SK-N-SH (cell line): ENCODE results near the gene FSIP2. TPM values are rescaled to one million over a fixed set of nuclear protein-coding genes. Genes with fewer than 3 reads are reported as not detected.

Source experiments
- CTCF ChIA-PET: fragments of 300-600, 350-600 bp; formaldehyde crosslinking; extraction: SDS; loops from one replicate; lab custom pipeline; 2021; lab: Yijun Ruan, JAX
- POLR2A ChIA-PET: fragments of 350-600 bp; sonication (Branson Sonifier 250); formaldehyde crosslinking; extraction: SDS; loops from one replicate; lab custom pipeline; 2020; ENCODE audit warnings: antibody characterized with exemption, inconsistent platforms; lab: Yijun Ruan, JAX
- DNase-seq: peaks from one replicate; pipeline ENCODE4 v3.0.0; 2012
- H2AFZ ChIP-seq: fragments of 200-600 bp; sonication (generic); 2 replicates; pipeline ENCODE4 v1.8.1; 2016; ENCODE audit warnings: antibody characterized with exemption, mild to moderate bottlenecking, low read depth
- H3F3A ChIP-seq: fragments of 200-600 bp; sonication (generic); replicated peaks from 2 replicates; pipeline ENCODE3; 2016; ENCODE audit warnings: antibody characterized with exemption, mild to moderate bottlenecking; ENCODE audit not compliant: insufficient read depth
- H3K27ac ChIP-seq, 2 experiments: fragments of 200-500 bp in 1 of 2; fragments of 200-600 bp in 1 of 2; sonication (Bioruptor generic) in 1 of 2; sonication (generic), shearing (Covaris generic) in 1 of 2; 2 replicates each; pipeline versions ENCODE4 v1.5.1 to v1.6.1; 2014 to 2016; ENCODE audit warnings: low read depth in 2 of 2, inconsistent platforms in 1 of 2, low read length in 1 of 2, mild to moderate bottlenecking in 1 of 2, mixed read lengths in 1 of 2
- H3K27me3 ChIP-seq: fragments of 200-600 bp; sonication (generic), shearing (Covaris generic); 2 replicates; pipeline ENCODE4 v1.6.1; 2016; ENCODE audit warnings: mixed run types; ENCODE audit not compliant: insufficient read depth
- H3K36me3 ChIP-seq, 2 experiments: fragments of 200-500 bp in 1 of 2; fragments of 200-600 bp in 1 of 2; sonication (Bioruptor generic) in 1 of 2; sonication (generic) in 1 of 2; replicated peaks in 1 of 2; 2 replicates each; pipeline versions ENCODE3 to v1.5.1; 2014 to 2016; ENCODE audit warnings: low read length in 1 of 2, mild to moderate bottlenecking in 1 of 2; ENCODE audit not compliant: insufficient read depth in 2 of 2, control insufficient read depth in 1 of 2
- H3K4me1 ChIP-seq, 2 experiments: fragments of 200-500 bp in 1 of 2; fragments of 200-600 bp in 1 of 2; sonication (Bioruptor generic) in 1 of 2; sonication (generic), shearing (Covaris generic) in 1 of 2; 2 replicates each; pipeline versions ENCODE4 v1.5.1 to v1.6.1; 2014 to 2016; ENCODE audit warnings: low read depth in 1 of 2, low read length in 1 of 2, mixed run types in 1 of 2; ENCODE audit not compliant: insufficient read depth in 2 of 2, control insufficient read depth in 1 of 2
- H3K4me2 ChIP-seq: fragments of 200-600 bp; sonication (generic), shearing (Covaris generic); 2 replicates; pipeline ENCODE4 v1.6.1; 2017; ENCODE audit warnings: mixed run types
- H3K4me3 ChIP-seq, 2 experiments: fragments of 200-500 bp in 1 of 2; fragments of 200-600 bp in 1 of 2; sonication (Bioruptor generic) in 1 of 2; sonication (generic), shearing (Covaris generic) in 1 of 2; 2 replicates each; pipeline versions ENCODE4 v1.5.1 to v1.8.1; 2014 to 2016; ENCODE audit warnings: low read depth in 2 of 2, inconsistent platforms in 1 of 2, low read length in 1 of 2, mild to moderate bottlenecking in 1 of 2, mixed read lengths in 1 of 2, moderate library complexity in 1 of 2
- H3K79me2 ChIP-seq: fragments of 200-600 bp; sonication (generic); 2 replicates; pipeline ENCODE4 v1.8.1; 2017; ENCODE audit warnings: mild to moderate bottlenecking; ENCODE audit not compliant: insufficient read depth
- H3K9ac ChIP-seq: fragments of 200-600 bp; sonication (generic); 2 replicates; pipeline ENCODE4 v1.6.1; 2017; ENCODE audit warnings: mixed run types
- H3K9me2 ChIP-seq: fragments of 200-600 bp; sonication (generic); 2 replicates; pipeline ENCODE4 v1.6.1; 2017; ENCODE audit warnings: mixed run types
- H3K9me3 ChIP-seq: fragments of 200-600 bp; sonication (generic); 2 replicates; pipeline ENCODE4 v1.6.1; 2017; ENCODE audit warnings: mixed run types, mild to moderate bottlenecking, moderate library complexity
- H4K20me1 ChIP-seq: fragments of 200-600 bp; sonication (generic); 2 replicates; pipeline ENCODE4 v1.6.1; 2017; ENCODE audit warnings: mild to moderate bottlenecking, mixed run types; ENCODE audit not compliant: insufficient read depth
- ELF1 ChIP-seq: IDR thresholded peaks from 2 replicates; pipeline ENCODE4 v1.4.0; 2012
- EP300 ChIP-seq, 2 experiments: IDR thresholded peaks; 2 replicates each; pipeline versions ENCODE4 v1.4.0 to v1.6.1; 2012; ENCODE audit warnings: borderline replicate concordance in 1 of 2, low read depth in 1 of 2, low read length in 1 of 2
- FOSL2 ChIP-seq: IDR thresholded peaks from 2 replicates; pipeline ENCODE4 v1.4.0; 2012; ENCODE audit warnings: low read depth, mild to moderate bottlenecking, moderate library complexity, borderline replicate concordance
- FOXJ3 ChIP-seq: sonication (generic); formaldehyde crosslinking; IDR thresholded peaks from 2 replicates; pipeline ENCODE4 v1.5.1; 2020; ENCODE audit warnings: mild to moderate bottlenecking, missing genetic modification reagents
- JUND ChIP-seq: IDR thresholded peaks from 2 replicates; pipeline ENCODE4 v1.4.0; 2012
- MXI1 ChIP-seq: IDR thresholded peaks from 2 replicates; pipeline ENCODE4 v1.6.1; 2012; ENCODE audit warnings: mild to moderate bottlenecking, low read depth, low read length, improper control_type of control experiment
- NFIC ChIP-seq: IDR thresholded peaks from 2 replicates; pipeline ENCODE4 v1.4.0; 2012; ENCODE audit warnings: borderline replicate concordance
- NRF1 ChIP-seq: IDR thresholded peaks from 2 replicates; pipeline ENCODE4 v1.6.1; 2012; ENCODE audit warnings: low read depth, mild to moderate bottlenecking, low read length
- RCOR1 ChIP-seq: fragments of 150-350 bp; IDR thresholded peaks from 2 replicates; pipeline ENCODE4 v1.6.1; 2017; ENCODE audit warnings: antibody characterized with exemption, low read length
- TCF12 ChIP-seq: IDR thresholded peaks from 2 replicates; pipeline ENCODE4 v1.4.0; 2012
- WGBS: methylation state at CpG from one replicate; pipeline ENCODE4 v1.1.6; 2017; ENCODE audit warnings: low lambda C conversion rate; 5-methylcytosine and 5-hydroxymethylcytosine counted together
- polyA plus RNA-seq, 3 experiments: library from polyadenylated mRNA; depleted of rRNA; stranded (reverse); fragments of >200 nt; gene quantifications; 2 replicates each; pipeline ENCODE4 v1.2.3, GENCODE V29; 2012
- TF ChIP-seq, protein P1 (sequence below): IDR thresholded peaks from 2 replicates; pipeline ENCODE4; 2012
- TF ChIP-seq, protein P2 (sequence below): IDR thresholded peaks from 2 replicates; pipeline ENCODE4 v1.4.0; 2012; ENCODE audit warnings: low read depth, borderline replicate concordance
- TF ChIP-seq, protein P3 (sequence below): fragments of 150-350 bp; IDR thresholded peaks from 2 replicates; pipeline ENCODE4 v1.6.1; 2017; ENCODE audit warnings: antibody characterized with exemption, low read length, low read depth, borderline replicate concordance
- TF ChIP-seq, protein P4 (sequence below): IDR thresholded peaks from 2 replicates; pipeline ENCODE4 v1.4.0; 2012; ENCODE audit warnings: low read depth

FSIP2 gene
- polyA plus RNA-seq, 1 of the 3 experiments (the other 2 are of a cell fraction) = not detected

DNA sequence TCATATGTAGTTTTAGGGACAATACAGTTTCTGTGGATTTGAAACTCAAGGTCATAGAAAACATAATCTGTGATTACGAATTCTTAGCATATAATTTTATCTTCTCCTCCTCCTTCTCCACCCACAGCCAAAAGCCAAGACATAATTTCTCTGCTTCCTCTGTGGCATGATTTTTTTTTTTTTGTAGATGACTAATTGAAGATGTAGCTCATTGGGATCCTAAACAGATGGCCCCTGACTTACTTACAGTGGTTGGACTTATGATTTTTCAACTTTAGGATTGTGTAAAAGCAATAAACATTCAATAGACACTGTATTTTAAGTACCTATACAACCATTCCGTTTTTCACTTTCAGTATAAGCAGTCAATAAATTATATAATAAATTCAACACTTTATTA, 42.3 kb downstream of the FSIP2 start:
- 0 out of 2 replicates have a peak, but pooled peaks have one; percentile 9 for TF ChIP-seq NFIC
- peak; percentile 35; the same call in 1 of the 2 replicates for TF ChIP-seq FOSL2
- no peak for TF ChIP-seq MXI1
- TF ChIP-seq, protein P1, sequence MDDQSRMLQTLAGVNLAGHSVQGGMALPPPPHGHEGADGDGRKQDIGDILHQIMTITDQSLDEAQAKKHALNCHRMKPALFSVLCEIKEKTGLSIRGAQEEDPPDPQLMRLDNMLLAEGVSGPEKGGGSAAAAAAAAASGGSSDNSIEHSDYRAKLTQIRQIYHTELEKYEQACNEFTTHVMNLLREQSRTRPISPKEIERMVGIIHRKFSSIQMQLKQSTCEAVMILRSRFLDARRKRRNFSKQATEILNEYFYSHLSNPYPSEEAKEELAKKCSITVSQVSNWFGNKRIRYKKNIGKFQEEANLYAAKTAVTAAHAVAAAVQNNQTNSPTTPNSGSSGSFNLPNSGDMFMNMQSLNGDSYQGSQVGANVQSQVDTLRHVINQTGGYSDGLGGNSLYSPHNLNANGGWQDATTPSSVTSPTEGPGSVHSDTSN = peak; percentile 77
- TF ChIP-seq JUND = peak; percentile 53
- TF ChIP-seq TCF12 = peak; percentile 93
- TF ChIP-seq ELF1 = no peak
- no peak overlapping the region for H3K4me3 ChIP-seq
- H4K20me1 ChIP-seq = no peaks in the 10 kb centered on the region
- H3K9me2 ChIP-seq = no peaks in the 10 kb centered on the region
- CTCF ChIA-PET = interaction anchor here (0.6 to 0.7 kb wide), 2 partner anchors 18 to 984 kb away, joined by 3 to 4 read pairs; no protein-coding TSS in a partner anchor
- no peaks in the 10 kb centered on the region for H3K36me3 ChIP-seq
- peak overlapping the region in 1 of 2 experiments; percentile 28; a peak in 1 of 4 replicates for H3K27ac ChIP-seq
- no peak overlapping the region for H2AFZ ChIP-seq
- H3K4me2 ChIP-seq = no peak overlapping the region
- no peak overlapping the region for H3K9ac ChIP-seq
- no peaks in the 10 kb centered on the region for H3F3A ChIP-seq
- POLR2A ChIA-PET = no interaction called here
- no peaks in the 10 kb centered on the region; the same call in 1 of the 2 replicates for H3K9me3 ChIP-seq
- H3K79me2 ChIP-seq = no peaks in the 10 kb centered on the region
- H3K27me3 ChIP-seq = no peaks in the 10 kb centered on the region
- no peak for DNase-seq
- H3K4me1 ChIP-seq = peaks cover 0 to 3% of the 10 kb centered on the region in 2 experiments; a peak in 1 of 4 replicates
- 52% methylated on average over 2 of the region's 2 CpGs for WGBS

DNA sequence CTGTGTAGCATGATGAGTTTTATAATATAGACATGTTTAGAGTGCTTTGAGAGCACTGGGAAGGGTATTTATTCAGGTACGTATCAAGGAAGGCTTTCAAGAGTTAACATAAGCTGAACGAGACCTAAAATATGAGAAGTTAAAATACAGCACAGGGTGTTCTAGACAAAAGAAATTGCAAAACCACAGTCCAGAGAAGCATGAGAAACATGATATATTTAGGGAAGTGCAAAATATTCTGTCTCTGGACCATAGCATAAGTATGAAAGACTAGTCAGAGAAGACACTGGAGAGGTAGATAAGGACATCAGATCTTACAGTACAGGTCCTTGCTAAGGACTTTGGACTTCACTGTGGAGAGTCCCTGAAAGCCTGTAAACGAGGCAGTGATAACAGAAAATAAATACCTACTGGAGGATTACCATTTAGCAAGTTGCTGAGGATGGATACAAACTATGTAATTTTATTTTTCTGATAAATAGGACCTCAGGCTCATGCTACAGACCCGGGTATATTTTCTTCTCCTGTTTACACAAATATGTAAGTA, 43.7 kb downstream of the FSIP2 start:
- WGBS = 83% methylated on average over 4 of the region's 4 CpGs
- Histone ChIP-seq H3K4me2 (no peak overlapping the region), H3F3A (peaks cover 4% of the 10 kb centered on the region)
- no peak for TF ChIP-seq RCOR1
- no peak for TF ChIP-seq NRF1
- TF ChIP-seq, protein P2, sequence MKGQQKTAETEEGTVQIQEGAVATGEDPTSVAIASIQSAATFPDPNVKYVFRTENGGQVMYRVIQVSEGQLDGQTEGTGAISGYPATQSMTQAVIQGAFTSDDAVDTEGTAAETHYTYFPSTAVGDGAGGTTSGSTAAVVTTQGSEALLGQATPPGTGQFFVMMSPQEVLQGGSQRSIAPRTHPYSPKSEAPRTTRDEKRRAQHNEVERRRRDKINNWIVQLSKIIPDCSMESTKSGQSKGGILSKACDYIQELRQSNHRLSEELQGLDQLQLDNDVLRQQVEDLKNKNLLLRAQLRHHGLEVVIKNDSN = no peak
- TF ChIP-seq, protein P3, sequence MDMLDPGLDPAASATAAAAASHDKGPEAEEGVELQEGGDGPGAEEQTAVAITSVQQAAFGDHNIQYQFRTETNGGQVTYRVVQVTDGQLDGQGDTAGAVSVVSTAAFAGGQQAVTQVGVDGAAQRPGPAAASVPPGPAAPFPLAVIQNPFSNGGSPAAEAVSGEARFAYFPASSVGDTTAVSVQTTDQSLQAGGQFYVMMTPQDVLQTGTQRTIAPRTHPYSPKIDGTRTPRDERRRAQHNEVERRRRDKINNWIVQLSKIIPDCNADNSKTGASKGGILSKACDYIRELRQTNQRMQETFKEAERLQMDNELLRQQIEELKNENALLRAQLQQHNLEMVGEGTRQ = no peak
- TF ChIP-seq ELF1 = no peak
- no peak for TF ChIP-seq EP300 (IDR thresholded peaks at IDR 0.05; ENCODE audit: borderline replicate concordance in 1 of 2, low read depth in 1 of 2, low read length in 1 of 2)
- no peak for TF ChIP-seq TCF12
- TF ChIP-seq JUND = no peak
- TF ChIP-seq MXI1 = no peak
- TF ChIP-seq, protein P4, sequence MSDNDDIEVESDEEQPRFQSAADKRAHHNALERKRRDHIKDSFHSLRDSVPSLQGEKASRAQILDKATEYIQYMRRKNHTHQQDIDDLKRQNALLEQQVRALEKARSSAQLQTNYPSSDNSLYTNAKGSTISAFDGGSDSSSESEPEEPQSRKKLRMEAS = no peak
- no peak for TF ChIP-seq FOXJ3 (CRISPR knock-in tag)
- no peak for TF ChIP-seq FOSL2
- TF ChIP-seq, all 33 proteins: peak for 0
- H3K27ac ChIP-seq = no peak overlapping the region
- H3K4me3 ChIP-seq = no peak overlapping the region
- H3K9ac ChIP-seq = no peak overlapping the region
- H3K27me3 ChIP-seq = no peaks in the 10 kb centered on the region
- DNase-seq = no peak
- ChIA-PET POLR2A (no interaction called here), CTCF (interaction anchor here (0.9 kb wide), 1 partner anchor 210 kb away, joined by 3 read pairs; no protein-coding TSS in a partner anchor)
- no peaks in the 10 kb centered on the region for H3K9me2 ChIP-seq
- no peak overlapping the region for H2AFZ ChIP-seq
- peaks cover 0 to 13% of the 10 kb centered on the region in 2 experiments; a peak in 3 of 4 replicates for H3K4me1 ChIP-seq
- H3K9me3 ChIP-seq = no peaks in the 10 kb centered on the region
- no peaks in the 10 kb centered on the region for H4K20me1 ChIP-seq
- no peaks in the 10 kb centered on the region for H3K36me3 ChIP-seq
- H3K79me2 ChIP-seq = no peaks in the 10 kb centered on the region
